SKM-1 (cell line): ENCODE measurements around the gene PDZD2.

Experiments used
- DNase-seq: peaks from one replicate; lab custom pipeline; 2025; ENCODE audit not compliant: unreplicated experiment; lab: John Stamatoyannopoulos, UW

PDZD2 gene

GRCh38 chr5:32156635-32157034 is 517.7 kb downstream of the PDZD2 start:
- DNase-seq, result no peak

- no peak for DNase-seq
Observed at GRCh38 chr5:32157078-32157477, 518.1 kb downstream of the PDZD2 start.

- no peak for DNase-seq
Observed at GRCh38 chr5:32158679-32158975, 519.7 kb downstream of the PDZD2 start.

GRCh38 chr5:32159328-32160072 is 520.6 kb downstream of the PDZD2 start:
- DNase-seq, result no peak

GRCh38 chr5:32160228-32160627 is 521.3 kb downstream of the PDZD2 start:
- no peak for DNase-seq
